ENCODE results near the gene ADORA1.

ADORA1 gene

DNA sequence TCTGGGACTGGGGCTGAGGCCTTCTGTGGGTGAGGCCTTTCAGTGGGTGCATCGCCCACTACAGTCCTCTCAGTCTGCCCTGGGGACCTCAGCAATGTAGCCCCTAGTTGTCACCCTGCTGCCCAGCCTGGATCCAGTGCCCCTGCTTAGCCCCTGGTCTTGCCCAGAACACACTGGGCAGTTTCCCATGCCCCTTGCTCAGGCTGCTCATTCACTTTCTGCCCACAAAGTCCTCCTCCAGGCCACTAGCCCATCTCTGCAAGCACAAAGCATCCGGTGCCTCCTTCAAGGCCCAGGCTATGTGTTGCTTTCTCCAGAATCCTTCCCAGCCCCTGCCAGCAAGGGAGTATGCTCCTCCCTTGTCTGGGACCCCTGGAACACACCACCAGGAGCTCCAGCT, 5.4 kb upstream of the ADORA1 start:
- no peak for DNase-seq (ENCODE audit: low spot score)

DNA sequence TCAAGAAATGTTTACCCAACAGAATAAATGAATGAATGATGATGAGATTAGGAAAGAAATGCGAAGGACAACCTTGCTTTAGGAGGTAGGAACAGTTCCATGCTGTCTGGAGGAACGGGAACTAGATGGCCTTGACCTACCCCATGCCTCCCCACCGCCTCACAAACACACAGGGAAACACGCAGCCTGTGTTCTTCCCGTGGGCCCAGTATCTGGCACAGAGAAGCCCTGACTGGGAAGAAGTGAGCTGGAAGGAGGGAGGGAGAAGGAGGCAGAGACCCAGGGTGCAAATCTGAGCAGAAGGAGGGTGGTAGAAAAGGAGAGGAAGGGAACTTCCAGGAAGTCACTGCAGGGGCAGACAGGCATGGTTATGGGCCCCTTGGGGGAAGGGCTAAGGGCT, 3.5 kb upstream of the ADORA1 start:
- no peak for DNase-seq (ENCODE audit: low spot score)

DNA sequence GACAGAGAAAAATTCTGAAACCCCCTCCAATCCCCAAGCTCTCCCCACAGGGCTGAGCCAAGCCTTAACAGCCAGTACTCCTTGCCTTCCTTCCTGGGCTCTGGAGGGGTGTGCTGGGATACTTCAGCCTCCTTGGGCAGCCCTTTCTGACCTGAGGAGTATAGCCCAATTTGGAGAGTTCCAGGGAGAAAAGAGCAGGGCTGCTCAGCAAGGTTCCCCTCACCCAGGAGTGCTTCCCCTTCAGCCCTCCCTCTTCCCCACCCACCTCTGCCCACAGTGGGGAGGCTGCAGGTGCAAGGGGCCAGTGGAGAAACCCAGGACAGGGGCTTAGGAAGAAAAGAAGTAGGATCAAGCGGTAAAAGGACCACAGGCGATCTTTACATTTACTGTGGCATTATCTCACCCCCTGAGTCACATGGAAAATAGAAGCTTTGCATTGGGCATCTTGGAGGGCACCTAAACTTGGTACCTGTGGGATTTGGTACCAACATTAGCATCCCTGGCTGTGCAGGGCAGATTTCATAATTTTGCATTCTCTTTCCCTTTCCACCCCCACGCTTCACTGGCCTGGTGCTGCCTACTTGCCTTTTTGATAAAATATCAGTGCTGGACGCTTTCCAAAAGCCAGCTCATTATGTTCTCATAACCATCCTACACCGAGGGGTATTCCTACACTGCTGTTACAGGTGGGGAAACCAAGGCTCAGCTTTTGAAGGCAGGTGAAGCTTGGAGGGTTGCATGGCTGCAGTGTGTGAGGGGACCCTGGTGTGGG, 2.8 kb upstream of the ADORA1 start:
- DNase-seq (ENCODE audit: low spot score) = no peak

DNA sequence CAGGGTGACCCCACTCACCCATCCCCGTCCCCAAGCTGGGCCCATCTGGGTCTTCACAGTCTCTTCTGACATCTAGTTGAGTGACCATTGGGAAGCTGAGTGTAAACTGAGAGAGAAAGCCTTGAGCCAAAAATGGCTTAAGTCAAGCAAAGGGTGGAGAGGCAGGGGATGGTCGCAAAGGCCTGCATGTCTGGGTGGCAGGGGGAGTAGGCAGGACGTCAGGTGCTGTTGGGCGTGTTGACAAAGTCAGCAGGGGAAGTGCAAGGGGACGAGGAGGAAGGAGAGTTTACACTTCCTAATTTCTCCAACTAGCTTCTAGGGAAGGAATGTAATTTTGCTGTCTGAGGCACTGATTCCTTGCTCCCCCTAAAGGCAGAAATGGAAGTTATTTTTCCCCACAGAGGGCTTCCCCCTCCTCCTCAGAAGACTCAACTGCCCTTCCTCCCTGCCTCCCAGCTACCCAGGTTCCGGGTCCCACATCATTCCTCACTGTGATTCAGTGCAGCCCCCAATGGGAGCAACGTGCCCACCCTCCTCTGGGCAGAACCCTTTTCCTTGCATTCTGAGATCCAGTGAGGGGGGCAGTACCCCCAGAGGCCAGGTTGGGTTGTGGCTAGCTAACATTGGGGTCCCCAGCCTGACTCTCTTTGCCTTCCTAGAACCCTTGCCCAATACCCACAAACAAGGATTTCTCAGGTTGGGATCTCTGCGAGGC, 1.2 kb upstream of the ADORA1 start:
- no peak for DNase-seq (ENCODE audit: low spot score)

DNA sequence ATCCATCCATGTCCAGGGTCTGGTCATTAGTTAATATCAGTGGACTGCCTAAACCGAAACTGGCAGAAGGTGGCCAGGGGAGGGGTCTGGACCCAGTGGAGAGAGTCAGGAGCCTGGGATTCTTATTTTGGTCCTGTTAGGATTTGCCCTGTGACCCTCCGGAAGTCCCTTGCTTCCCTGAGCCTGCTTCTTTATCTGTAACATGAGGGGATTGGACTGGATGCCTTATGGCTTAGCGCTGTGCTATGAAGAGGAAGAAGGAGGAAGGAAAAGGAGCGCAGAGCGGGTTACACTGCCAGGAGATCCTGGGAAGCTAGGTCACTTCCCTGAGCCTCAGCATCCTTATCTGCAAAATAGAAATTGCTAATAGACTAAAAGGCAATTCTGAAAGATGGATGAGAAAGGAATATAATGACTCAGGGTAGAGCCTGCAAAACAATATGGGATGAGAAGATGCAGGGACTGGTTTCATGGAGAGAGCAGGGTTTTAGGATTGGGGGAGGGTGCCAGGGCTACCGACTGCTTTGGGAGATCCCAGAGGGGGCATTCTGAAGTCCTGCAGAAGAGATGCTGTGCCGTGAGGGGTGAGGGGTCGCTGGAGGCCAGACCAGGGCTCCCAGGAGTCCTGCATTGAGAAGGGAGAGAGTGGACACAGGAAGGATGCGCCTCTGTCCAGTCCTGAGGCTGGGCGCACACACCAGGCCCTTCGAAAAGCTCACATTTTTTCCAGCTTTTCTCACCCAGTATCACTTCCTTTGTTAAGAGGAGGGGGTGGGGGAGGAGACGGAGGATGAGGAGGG, 460 bp upstream of the ADORA1 start:
- no peak for DNase-seq (ENCODE audit: low spot score)

DNA sequence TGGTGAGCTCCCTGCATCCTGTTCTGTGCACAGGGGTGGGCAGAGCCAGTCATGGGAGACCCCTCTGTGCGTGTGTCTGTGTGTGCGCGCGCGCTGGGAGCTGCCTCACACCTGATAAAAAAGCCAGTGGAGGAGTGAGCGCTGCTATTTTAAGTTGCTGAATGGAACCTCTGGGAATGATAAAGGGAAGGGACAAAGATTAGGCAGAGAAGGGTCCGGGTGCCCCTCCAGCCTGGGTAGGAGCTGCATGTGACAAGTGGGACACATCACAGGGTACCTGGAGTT, 847 bp downstream of the ADORA1 start:
- DNase-seq (ENCODE audit: low spot score) = no peak

DNA sequence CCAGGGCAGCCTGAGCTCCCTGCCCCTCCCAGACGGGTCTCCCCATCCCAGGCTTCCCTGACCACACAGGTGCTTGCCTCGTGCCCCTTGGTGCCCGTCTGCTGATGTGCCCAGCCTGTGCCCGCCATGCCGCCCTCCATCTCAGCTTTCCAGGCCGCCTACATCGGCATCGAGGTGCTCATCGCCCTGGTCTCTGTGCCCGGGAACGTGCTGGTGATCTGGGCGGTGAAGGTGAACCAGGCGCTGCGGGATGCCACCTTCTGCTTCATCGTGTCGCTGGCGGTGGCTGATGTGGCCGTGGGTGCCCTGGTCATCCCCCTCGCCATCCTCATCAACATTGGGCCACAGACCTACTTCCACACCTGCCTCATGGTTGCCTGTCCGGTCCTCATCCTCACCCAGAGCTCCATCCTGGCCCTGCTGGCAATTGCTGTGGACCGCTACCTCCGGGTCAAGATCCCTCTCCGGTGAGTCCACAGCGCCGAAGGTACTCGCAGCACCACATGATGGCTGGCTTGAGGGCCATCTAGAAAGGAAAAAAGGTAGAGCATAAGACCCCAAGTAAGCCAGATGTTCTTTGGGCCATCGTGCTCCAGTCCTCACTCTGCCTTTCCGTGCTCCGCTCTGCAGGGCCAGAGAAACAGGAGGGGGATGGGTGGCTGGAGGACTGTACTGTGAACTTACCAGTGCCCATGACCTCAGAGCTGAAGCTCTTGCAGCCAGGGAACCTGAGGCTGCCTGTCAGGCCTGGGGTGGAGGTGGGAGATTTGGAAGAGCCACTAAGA, 1.4 kb downstream of the ADORA1 start:
- no peak for DNase-seq (ENCODE audit: low spot score)

DNA sequence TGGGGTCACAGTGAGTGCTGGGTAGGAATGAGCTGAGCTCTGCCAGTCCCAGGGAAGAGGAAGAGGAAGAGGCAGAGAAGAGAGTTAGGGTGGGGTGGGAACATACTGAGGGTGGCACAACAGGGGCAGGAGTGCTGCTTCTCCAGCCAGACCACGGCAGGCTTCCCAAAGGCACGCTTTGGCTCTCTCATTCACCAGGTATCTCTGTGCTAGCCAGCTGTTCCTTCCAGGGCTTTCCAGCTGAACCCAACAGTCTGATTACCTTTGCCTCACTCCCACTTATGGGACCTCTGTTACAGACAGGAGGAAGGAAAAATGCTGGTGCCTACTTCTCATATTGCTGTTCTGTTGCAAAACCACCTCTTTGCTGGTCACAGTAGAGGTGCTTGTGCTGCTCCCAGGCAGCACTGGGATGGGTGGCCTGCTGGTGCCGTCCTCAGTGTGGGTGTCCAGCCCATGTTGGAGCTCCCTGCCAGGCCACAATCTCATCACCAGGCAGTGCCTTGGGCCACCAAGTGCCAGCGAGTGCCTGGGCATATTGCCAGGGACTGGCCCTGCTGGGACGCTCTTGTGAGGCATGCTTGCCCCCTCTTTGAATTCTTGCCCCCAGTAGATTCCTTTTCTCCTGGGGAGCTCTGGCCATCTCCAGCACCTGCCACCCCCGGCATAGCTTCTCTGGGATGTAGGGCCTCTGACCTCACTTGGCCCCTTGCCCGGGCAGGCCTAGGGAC, 2.1 kb downstream of the ADORA1 start:
- no peak for DNase-seq (ENCODE audit: low spot score)

DNA sequence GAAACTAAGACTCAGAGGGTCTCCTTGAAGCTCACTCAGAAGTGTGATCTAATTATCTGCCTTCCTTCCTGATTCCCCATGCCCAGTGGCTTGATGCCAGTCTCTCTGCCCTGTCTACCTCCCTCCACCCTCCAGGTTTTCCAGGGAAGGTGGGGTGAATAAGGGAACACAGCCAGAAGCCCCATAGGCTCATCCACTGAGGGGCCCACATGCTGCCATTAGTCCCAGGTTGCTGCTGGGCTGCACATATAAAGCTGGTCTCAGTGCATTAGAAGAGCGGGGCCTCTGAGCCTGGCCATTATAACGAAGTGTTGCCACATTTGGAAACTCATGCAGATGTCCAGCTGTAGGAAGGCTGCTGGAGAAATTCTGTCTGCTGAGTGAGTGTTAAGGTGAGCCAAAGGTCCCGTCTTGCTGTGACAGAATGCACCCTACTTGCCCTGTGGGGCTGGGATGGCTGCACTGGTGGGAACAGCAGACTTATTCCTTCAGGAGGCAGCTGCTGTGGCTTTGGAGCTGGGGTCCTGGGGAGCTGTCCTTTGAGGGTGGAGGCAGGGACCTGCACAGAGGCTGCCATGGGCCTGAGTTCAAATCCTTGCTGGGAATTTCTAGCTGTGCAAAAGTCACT, 2.9 kb downstream of the ADORA1 start:
- no peak for DNase-seq (ENCODE audit: low spot score)

DNA sequence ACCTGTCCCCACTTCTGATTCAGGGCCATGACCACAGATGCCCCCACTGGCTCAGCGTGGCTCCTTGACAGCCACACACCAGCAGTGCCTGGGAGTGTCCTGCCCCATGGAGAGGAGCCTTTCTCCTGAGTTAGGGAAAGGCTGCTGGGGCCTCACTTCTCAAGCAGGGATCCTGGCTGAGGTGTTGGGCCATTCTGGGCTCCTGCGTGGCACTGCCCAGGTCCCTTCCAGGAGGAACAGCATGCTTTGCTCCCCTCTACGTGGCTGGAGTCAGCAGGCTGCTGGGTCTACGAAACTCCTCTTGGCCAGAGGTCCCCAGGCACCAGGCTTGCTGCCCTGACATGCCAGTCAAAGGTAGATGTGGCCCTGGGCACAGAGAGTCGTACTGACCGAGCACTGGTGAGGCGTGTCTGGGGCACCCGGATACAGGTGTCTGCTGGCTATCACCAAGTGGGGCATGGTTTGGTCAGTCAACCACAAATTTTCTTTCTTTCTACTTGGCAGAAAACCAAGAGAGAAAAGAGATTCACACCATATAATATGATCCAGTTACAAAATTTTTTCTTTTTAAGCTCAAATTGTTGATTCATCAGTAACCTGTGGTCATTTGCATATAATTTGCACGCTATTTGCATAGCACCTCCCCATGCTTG, 4.1 kb downstream of the ADORA1 start:
- no peak for DNase-seq (ENCODE audit: low spot score)

DNA sequence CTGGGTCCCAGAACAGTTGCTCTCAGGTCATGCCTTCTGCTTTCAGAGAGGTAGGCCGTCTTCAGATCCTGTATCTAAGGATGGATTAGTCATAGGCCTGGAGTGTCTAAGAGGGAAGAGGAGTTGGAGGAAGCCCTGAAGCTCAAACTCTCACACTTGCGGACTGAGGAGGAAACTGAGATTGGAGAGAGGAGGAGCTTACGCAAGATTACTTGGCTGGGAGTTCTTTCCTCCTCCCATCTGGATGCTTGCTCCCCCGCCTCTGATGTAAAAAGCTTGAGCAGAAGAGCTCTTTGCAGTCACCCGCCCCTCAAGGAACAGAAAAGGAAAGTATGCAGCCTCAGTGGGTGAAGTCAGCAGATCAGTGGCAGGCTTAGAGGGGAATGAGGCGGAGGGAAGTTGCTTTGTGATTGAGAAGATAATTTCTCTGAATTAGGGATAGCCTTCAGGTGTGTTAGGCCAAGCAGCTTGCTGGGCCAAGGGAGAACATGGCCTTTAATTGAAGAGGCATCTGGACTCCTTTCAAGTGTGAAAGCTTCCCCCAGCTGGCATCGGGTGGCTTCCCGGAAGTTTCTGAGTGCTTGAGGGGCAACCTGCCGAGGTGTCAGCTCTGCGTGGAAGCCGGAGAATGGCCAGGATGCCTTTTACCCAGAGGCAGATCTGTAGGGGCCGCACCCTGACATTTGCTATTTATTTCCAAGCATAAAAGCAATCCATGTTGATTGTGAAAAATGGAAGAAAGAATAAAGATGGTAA, 6.6 kb downstream of the ADORA1 start:
- DNase-seq (ENCODE audit: low spot score) = no peak

DNA sequence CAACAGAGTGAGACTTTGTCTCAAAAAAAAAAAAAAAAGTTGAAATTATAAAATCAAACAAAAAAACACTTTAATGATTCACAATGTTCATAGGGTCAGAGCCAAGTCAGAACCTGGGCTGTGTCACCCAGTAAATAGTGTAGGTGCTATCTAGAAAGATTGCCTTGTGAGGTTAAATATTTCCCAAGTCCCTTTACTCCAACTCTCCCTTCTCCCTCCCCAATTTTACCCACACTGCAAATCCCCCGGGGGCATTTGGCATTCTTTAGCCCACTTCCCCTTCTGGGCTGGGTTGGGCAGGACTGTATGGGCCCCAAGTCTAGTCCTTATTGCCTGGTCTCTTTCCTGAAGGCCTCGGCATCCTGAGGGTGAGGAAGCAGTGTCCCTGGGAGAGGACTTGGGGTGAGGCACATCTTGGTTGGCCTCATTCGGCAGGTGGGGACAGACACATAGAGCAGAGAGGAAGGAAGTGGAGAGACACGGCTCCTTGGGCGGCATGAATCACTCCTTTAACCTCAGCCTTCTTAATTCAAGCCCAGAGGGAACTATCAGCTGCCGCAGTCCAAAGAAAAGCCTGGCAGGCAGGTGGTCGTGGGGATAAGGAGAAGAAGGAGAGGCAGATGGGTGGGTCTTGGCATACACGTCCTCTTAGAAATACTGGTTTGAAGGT, 8.2 kb downstream of the ADORA1 start:
- no peak for DNase-seq (ENCODE audit: low spot score)

DNA sequence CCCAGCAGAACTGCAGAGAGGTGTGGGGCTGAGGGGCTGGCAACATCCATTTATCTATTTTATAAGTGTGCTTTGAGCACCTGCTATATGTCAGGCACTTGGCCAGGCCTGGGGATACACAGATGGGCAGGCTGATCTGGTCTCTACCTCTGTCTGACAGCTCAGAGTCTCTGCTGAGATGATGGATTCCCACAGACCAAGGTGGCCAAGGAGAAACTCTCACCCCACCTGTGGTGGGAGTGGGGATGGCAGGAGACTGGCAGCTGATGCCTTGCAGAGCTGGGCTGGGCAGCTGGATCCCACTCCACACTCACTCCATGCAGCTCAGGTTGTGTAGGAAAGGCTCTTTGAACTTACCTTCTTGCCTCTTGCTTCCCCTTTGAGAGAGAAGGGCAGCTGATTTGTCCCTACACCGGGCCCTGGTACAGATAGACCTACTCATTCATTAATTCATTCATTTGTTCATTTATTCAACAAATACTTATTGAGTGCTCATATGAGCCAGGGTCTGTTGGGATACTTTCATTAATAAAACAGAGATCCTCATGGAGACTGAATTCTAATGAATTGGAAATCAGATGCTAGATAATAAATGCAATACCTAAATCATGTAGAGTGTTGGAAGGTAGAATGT, 9.0 kb downstream of the ADORA1 start:
- peak; percentile 50 for DNase-seq (ENCODE audit: low spot score)

DNA sequence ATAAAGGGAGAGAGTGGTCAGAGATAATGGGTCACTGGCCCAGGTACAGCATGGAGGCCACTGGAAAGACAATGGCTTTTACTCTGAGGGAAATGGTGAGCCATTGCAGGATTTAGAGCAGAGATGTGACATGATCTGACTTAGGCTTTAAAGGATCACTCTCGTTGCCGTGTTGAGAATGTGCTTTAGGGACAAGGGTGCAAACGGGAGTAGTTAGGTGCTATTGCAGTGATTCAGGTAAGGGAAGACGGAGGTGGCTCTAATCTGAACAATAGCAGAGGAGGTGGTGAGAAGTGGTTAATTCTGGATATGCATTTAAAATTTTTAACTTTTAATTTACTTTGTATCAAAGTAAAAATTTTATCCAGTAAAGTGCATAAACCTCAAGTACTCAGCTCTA, 9.8 kb downstream of the ADORA1 start:
- DNase-seq (ENCODE audit: low spot score) = no peak

DNA sequence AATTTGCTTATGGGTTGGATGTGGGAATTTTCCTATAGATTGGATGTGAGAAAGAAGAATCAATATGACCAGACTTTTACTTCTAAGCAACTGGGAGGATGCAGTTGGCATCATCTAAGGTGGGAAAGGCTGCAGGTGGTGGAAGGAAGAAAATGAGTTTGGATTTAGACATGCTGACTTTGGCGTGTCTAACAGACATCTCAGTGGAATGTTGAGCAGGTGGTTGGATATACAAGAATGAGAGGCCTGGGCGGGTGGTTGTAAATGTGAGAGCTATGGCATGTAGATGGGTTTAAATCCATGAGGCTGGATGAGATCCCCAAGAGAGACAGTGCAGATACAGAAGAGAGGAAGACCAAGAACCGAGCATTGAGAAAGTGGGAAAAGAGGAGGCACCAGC, 10.5 kb downstream of the ADORA1 start:
- DNase-seq (ENCODE audit: low spot score) = no peak

DNA sequence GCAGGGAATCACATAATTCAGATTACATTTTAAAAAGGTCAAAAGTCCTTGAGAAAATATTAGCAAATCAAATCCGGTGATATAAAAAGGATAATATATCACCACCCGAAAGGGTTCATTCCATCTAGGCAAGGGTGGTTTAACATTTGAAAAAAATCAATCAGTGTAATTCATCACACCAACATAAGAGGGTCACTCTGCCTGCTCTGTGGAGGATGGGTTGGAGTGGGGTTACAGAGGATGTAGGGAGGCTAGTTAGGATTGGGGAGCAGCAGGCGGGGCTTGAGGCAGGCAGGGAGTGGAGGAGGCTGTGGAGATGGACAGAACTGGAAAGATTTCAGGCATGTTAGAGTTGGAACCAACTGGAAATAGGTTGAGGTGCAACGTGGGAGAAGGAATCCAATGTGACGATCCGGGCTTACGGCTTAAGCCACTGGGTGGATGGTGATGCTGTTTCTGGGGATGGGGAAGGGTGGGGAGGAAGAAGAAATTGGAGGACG, 12.5 kb downstream of the ADORA1 start:
- no peak for DNase-seq (ENCODE audit: low spot score)

DNA sequence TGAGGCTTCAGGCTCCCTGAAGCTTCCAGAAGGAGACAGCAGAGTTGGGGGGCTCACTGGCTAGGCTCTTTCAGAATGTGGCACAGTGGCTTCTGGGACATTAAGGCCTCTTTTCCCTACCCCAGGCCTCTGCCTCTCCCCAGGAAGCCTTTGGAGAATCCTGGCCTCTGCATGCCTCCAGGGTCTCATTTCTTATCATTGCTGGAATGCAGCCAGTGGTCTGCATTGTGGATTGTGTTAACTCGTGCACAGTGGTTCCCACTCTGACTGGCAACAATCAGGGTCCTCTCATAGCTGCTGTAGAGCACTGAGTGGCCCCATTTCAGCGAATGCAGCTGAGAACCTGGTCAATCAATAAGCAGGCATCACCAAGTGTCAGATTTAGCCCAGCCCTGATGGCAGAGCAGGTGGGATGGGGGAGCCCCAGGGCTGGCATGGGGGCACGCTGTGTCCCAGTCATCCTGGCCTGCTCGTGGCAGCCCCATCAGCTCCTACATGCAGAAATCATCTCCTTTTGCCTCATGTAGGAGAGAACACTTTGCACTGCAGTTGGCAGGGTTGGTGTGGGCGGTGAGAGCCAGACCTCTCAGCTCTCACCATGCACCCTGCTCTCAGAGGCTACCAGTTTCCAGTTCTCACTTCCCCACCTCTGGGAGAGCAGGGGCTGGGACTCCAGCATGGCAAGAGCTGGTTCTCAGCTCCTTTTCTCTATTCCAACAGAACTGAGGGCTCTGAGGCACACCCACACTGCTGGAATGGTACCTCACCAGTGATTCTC, 13.4 kb downstream of the ADORA1 start:
- no peak for DNase-seq (ENCODE audit: low spot score)

DNA sequence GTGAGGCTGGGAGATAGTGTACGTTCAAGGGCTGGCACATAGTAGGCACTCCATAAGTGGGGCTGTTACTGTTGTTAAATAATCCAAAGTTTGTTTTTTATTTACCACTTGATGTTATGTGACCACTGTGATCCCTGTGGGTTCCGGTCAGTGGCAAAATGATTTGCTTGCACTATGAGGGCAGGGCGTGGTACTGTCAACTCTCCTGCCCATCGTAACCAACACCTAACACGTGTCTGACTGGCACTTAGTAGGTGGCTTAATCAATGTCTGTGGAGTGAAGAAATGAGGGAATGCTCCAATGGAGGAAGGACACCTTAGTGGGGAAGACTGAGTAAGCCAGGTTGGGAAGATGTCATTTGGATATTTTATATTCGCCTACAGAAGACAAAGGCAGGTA, 14.6 kb downstream of the ADORA1 start:
- no peak for DNase-seq (ENCODE audit: low spot score)

Measured in HuH-7 (cell line).